ENCODE measurements around the gene PLEKHG4B.
"Not testable (repeated sequence)": the region's sequence is repeated elsewhere in the genome, so short reads cannot be mapped to it uniquely, and the experiment has no call there.

The PLEKHG4B gene

GRCh38 chr5:161803-162110 is 69.8 kb downstream of the PLEKHG4B start:
- no peaks in the 10 kb centered on the region for H3K4me1 ChIP-seq (ENCODE audit: control insufficient read depth, insufficient read depth, low read length)
- no peak for DNase-seq (ENCODE audit: low read depth)
- H3K4me3 ChIP-seq (ENCODE audit: low read length): no peak overlapping the region
- peaks cover 14% of the 10 kb centered on the region for H3K27me3 ChIP-seq (replicated peaks; ENCODE audit: control insufficient read depth, insufficient read depth, low read length)
- H3K9ac ChIP-seq (ENCODE audit: low read length): no peak overlapping the region
- no peaks in the 10 kb centered on the region for H3K9me3 ChIP-seq (ENCODE audit: control insufficient read depth, low read length)
- no peaks in the 10 kb centered on the region for H3K36me3 ChIP-seq (ENCODE audit: control insufficient read depth, insufficient read depth, low read length, severe bottlenecking)

GRCh38 chr5:162190-162564 is 70.2 kb downstream of the PLEKHG4B start:
- no peak overlapping the region for H3K9ac ChIP-seq (ENCODE audit: low read length)
- no peak overlapping the region for H3K4me3 ChIP-seq (ENCODE audit: low read length)
- no peaks in the 10 kb centered on the region for H3K9me3 ChIP-seq (ENCODE audit: control insufficient read depth, low read length)
- no peak for DNase-seq (ENCODE audit: low read depth)
- peaks cover 14% of the 10 kb centered on the region for H3K27me3 ChIP-seq (replicated peaks; ENCODE audit: control insufficient read depth, insufficient read depth, low read length)
- no peaks in the 10 kb centered on the region for H3K4me1 ChIP-seq (ENCODE audit: control insufficient read depth, insufficient read depth, low read length)
- no peaks in the 10 kb centered on the region for H3K36me3 ChIP-seq (ENCODE audit: control insufficient read depth, insufficient read depth, low read length, severe bottlenecking)

DNA sequence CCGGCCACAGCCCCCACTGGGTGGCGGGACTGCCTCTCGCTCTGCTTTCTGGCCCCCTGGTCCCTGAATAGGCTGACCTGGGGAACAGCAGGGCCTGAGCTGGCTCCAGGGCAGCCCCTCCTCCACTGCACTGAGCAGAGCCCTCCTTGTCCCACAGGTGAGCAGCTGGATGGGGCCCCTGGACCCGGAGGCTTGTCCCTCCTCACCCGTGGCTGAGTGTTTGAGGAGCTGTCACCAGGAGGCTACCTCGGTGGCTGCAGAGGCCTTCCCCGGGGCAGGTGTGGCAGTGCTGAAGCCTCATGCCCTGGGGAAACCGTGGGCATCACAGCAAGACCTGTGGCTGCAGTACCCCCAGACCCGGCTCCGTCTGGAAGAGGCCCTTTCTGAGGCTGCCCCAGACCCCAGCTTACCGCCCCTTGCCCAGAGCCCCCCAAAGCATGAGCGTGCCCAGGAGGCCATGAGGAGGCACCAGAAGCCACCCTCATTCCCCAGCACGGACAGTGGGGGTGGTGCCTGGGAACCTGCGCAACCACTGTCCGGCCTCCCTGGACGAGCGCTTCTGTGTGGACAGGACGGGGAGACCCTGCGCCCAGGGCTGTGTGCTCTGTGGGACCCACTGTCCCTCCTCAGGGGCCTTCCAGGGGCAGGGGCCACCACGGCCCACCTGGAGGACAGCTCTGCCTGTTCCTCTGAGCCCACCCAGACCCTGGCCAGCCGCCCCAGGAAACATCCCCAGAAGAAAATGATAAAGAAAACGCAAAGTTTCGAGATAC is 70.8 kb downstream of the PLEKHG4B start:
- no peaks in the 10 kb centered on the region for H3K36me3 ChIP-seq (ENCODE audit: control insufficient read depth, insufficient read depth, low read length, severe bottlenecking)
- H3K9me3 ChIP-seq (ENCODE audit: control insufficient read depth, low read length): no peaks in the 10 kb centered on the region
- no peaks in the 10 kb centered on the region for H3K4me1 ChIP-seq (ENCODE audit: control insufficient read depth, insufficient read depth, low read length)
- no peak for DNase-seq (ENCODE audit: low read depth)
- H3K4me3 ChIP-seq (ENCODE audit: low read length): no peak overlapping the region
- peaks cover 14% of the 10 kb centered on the region for H3K27me3 ChIP-seq (replicated peaks; ENCODE audit: control insufficient read depth, insufficient read depth, low read length)
- H3K9ac ChIP-seq (ENCODE audit: low read length): no peak overlapping the region

DNA sequence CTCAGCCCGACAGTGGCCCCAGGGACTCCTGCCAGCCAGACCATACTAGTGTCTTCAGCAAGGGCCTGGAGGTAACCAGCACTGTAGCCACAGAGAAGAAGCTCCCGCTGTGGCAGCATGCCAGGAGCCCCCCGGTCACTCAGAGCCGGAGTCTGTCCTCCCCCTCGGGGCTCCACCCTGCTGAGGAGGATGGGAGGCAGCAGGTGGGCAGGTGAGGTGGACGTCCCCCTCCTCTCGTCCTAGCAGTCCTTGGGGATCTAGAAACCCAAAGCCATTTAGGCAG is 71.3 kb downstream of the PLEKHG4B start:
- DNase-seq (ENCODE audit: low read depth): no peak
- Histone ChIP-seq H3K9me3 (ENCODE audit: control insufficient read depth, low read length) (no peaks in the 10 kb centered on the region), H3K9ac (ENCODE audit: low read length) (no peak overlapping the region), H3K4me3 (ENCODE audit: low read length) (no peak overlapping the region), H3K4me1 (ENCODE audit: control insufficient read depth, insufficient read depth, low read length) (peaks cover 2% of the 10 kb centered on the region), H3K36me3 (ENCODE audit: control insufficient read depth, insufficient read depth, low read length, severe bottlenecking) (no peaks in the 10 kb centered on the region), H3K27me3 (replicated peaks; ENCODE audit: control insufficient read depth, insufficient read depth, low read length) (peaks cover 14% of the 10 kb centered on the region)

- no peak for DNase-seq (ENCODE audit: low read depth)
- Histone ChIP-seq H3K9me3 (ENCODE audit: control insufficient read depth, low read length) (no peaks in the 10 kb centered on the region), H3K27me3 (replicated peaks; ENCODE audit: control insufficient read depth, insufficient read depth, low read length) (peaks cover 10% of the 10 kb centered on the region), H3K36me3 (ENCODE audit: control insufficient read depth, insufficient read depth, low read length, severe bottlenecking) (no peaks in the 10 kb centered on the region), H3K4me1 (ENCODE audit: control insufficient read depth, insufficient read depth, low read length) (peaks cover 6% of the 10 kb centered on the region), H3K9ac (ENCODE audit: low read length) (no peak overlapping the region), H3K4me3 (ENCODE audit: low read length) (no peak overlapping the region)
Observed at GRCh38 chr5:163841-164240, 71.9 kb downstream of the PLEKHG4B start.

- DNase-seq (ENCODE audit: low read depth): no peak
Observed at GRCh38 chr5:164244-164643, 72.3 kb downstream of the PLEKHG4B start.

DNA sequence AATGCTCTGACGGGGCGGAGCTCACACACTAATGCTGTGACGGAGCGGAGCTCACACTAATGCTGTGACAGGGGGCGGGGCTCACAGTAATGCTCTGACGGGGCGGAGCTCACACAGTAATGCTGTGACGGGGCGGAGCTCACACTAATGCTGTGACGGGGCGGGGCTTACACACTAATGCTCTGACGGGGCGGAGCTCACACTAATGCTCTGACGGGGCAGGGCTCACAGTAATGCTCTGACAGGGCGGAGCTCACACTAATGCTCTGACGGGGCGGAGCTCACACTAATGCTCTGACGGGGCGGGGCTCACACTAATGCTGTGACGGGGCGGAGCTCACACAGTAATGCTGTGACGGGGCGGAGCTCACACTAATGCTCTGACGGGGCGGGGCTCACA is 72.8 kb downstream of the PLEKHG4B start:
- H3K9me3 ChIP-seq (ENCODE audit: control insufficient read depth, low read length); H3K36me3 ChIP-seq (ENCODE audit: control insufficient read depth, insufficient read depth, low read length, severe bottlenecking); H3K9ac ChIP-seq (ENCODE audit: low read length); DNase-seq (ENCODE audit: low read depth); H3K4me3 ChIP-seq (ENCODE audit: low read length); H3K4me1 ChIP-seq (ENCODE audit: control insufficient read depth, insufficient read depth, low read length): not testable (repeated sequence)
- peaks cover 10% of the 10 kb centered on the region for H3K27me3 ChIP-seq (replicated peaks; ENCODE audit: control insufficient read depth, insufficient read depth, low read length)

More at GRCh38 chr5:164244-164643, 72.3 kb downstream of the PLEKHG4B start:
- Histone ChIP-seq H3K36me3 (ENCODE audit: control insufficient read depth, insufficient read depth, low read length, severe bottlenecking) (no peaks in the 10 kb centered on the region), H3K4me1 (ENCODE audit: control insufficient read depth, insufficient read depth, low read length) (peaks cover 6% of the 10 kb centered on the region), H3K9me3 (ENCODE audit: control insufficient read depth, low read length) (no peaks in the 10 kb centered on the region), H3K27me3 (replicated peaks; ENCODE audit: control insufficient read depth, insufficient read depth, low read length) (peaks cover 10% of the 10 kb centered on the region), H3K4me3 (ENCODE audit: low read length) (no peak overlapping the region), H3K9ac (ENCODE audit: low read length) (no peak overlapping the region)

DNA sequence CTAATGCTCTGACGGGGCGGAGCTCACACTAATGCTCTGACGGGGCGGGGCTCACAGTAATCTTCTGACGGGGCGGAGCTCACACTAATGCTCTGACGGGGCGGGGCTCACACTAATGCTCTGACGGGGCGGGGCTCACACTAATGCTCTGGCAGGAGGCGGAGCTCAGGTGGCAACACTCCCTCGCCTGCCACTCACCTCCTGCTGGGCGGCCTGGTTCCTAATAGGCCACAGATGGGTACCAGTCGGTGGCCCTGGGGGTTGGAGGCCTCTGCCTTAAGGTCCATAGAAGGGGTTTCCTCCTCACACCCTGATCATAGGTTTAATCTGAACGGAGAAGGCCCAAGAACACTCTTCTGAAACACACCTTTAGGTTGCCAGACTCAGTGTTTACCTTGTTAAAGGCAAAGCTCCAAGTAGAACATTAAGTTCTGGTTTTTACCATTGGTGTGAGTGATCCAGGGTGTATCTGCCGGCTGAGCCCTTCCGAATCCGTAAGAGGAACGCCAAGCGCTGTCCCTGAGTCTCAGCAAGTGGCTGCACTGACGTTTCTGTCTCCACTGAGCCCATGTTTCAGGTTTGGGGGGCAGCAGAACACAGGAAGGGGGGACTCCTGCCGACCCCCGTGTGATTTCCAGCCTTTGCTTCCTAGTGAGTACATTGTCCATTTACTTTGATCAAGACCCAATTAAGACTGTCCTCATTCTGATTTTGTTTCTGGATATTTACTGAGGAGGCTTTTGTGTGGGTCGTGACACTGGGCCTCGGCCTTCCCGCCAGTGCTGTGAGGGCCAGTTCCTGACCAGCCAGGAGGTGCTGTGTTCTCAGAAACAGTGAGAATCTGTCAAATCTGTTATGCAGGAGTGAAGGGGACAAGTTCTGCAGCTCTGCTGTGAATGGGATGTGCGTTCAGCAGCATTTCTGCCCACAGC is 74.7 kb downstream of the PLEKHG4B start:
- no peak for DNase-seq (ENCODE audit: low read depth)
- Histone ChIP-seq H3K27me3 (replicated peaks; ENCODE audit: control insufficient read depth, insufficient read depth, low read length) (peaks cover 3% of the 10 kb centered on the region), H3K9me3 (ENCODE audit: control insufficient read depth, low read length) (no peaks in the 10 kb centered on the region), H3K9ac (ENCODE audit: low read length) (no peak overlapping the region), H3K4me3 (ENCODE audit: low read length) (no peak overlapping the region), H3K4me1 (ENCODE audit: control insufficient read depth, insufficient read depth, low read length) (peaks cover 6% of the 10 kb centered on the region), H3K36me3 (ENCODE audit: control insufficient read depth, insufficient read depth, low read length, severe bottlenecking) (no peaks in the 10 kb centered on the region)

DNA sequence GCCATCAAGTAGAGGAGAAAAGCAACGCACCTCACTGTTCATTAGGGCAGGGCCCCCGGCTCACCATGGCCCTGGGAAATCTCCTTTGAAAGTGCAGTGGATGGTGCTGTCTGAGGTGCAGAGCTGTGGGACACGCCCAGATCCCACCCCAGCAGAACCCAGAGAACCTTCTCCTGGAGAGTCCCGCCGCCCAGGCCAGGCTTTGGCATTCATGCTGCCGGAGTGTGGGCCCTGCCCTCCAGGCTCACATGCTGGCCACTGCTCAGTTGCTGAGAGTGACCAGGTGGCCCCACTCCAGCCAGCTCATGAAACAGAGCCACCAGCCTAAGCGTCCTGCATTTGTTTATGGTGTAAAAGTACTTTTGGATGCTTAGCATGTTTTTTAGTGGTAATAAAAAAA is 75.5 kb downstream of the PLEKHG4B start:
- H3K4me1 ChIP-seq (ENCODE audit: control insufficient read depth, insufficient read depth, low read length): peaks cover 6% of the 10 kb centered on the region
- DNase-seq (ENCODE audit: low read depth): no peak
- H3K36me3 ChIP-seq (ENCODE audit: control insufficient read depth, insufficient read depth, low read length, severe bottlenecking): no peaks in the 10 kb centered on the region

DNA sequence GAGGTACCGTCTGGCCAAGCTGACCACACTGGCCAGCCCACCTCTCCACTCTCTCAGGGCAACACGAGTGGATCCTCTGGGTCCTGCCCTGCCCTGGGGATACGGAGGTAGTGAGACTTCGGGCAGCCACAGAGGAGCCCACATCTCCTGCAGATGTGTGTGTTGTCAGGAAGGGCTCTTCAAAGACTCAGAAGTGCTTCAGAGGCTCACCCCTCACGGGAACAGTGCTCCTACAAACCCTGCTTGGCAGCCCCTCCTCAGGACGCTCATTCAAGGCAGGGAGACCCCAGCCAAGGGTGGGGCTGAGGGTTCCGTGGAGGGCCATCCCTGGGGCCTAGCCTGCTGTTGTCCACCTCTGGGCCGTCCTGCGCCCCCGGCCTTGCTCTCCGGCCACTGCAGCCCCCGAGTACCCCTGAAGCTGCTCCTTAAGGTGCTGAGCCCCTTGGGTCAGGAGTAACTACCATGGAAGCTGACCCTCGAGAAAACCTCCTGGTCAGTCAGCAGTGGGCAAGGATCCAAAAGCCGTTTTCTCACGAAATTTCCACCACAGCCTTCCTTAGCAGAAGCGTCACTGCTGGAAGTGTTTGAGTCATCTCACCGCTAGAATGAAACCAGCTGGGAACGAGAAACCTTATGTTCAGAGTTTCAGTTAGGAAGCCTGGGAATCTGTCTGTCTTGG is 76.2 kb downstream of the PLEKHG4B start:
- H3K4me1 ChIP-seq (ENCODE audit: control insufficient read depth, insufficient read depth, low read length): peaks cover 6% of the 10 kb centered on the region
- H3K9ac ChIP-seq (ENCODE audit: low read length): no peak overlapping the region
- H3K27me3 ChIP-seq (replicated peaks; ENCODE audit: control insufficient read depth, insufficient read depth, low read length): peaks cover 10% of the 10 kb centered on the region
- no peaks in the 10 kb centered on the region for H3K36me3 ChIP-seq (ENCODE audit: control insufficient read depth, insufficient read depth, low read length, severe bottlenecking)
- no peak overlapping the region for H3K4me3 ChIP-seq (ENCODE audit: low read length)
- H3K9me3 ChIP-seq (ENCODE audit: control insufficient read depth, low read length): no peaks in the 10 kb centered on the region
- DNase-seq (ENCODE audit: low read depth): peak; percentile 94

More for the DNA sequence above, 75.5 kb downstream of the PLEKHG4B start:
- peaks cover 7% of the 10 kb centered on the region for H3K27me3 ChIP-seq (replicated peaks; ENCODE audit: control insufficient read depth, insufficient read depth, low read length)
- no peaks in the 10 kb centered on the region for H3K9me3 ChIP-seq (ENCODE audit: control insufficient read depth, low read length)
- H3K4me3 ChIP-seq (ENCODE audit: low read length): no peak overlapping the region
- no peak overlapping the region for H3K9ac ChIP-seq (ENCODE audit: low read length)

DNA sequence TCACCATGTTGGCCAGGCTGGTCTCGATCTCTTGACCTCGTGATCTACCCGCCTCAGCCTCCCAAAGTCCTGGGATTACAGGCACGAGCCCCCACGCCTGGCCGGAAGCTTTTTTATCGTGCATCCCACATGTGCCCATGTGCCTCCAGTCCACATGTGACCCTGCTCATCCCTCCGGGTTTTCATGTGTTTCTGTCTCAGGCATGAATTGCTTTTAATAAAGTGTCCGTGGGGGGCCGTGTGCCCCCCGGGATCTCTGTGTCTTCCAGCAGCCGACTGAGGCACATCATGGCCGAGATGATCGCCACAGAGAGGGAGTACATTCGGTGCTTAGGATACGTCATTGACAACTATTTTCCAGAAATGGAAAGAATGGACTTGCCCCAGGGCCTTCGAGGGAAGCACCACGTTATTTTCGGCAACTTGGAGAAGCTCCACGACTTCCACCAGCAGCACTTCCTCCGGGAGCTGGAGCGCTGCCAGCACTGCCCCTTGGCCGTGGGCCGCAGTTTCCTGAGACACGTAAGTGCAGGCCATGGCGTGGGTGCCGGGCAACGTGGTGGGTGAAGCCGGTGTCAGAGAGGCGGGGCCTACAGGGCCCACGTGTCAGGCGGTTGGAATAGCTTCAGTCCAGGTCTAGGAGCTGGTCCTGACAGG is 77.2 kb downstream of the PLEKHG4B start:
- no peaks in the 10 kb centered on the region for H3K9me3 ChIP-seq (ENCODE audit: control insufficient read depth, low read length)
- peaks cover 7% of the 10 kb centered on the region for H3K27me3 ChIP-seq (replicated peaks; ENCODE audit: control insufficient read depth, insufficient read depth, low read length)
- no peak overlapping the region for H3K9ac ChIP-seq (ENCODE audit: low read length)
- peak; percentile 85 for DNase-seq (ENCODE audit: low read depth)
- H3K36me3 ChIP-seq (ENCODE audit: control insufficient read depth, insufficient read depth, low read length, severe bottlenecking): no peaks in the 10 kb centered on the region
- H3K4me1 ChIP-seq (ENCODE audit: control insufficient read depth, insufficient read depth, low read length): peaks cover 6% of the 10 kb centered on the region
- no peak overlapping the region for H3K4me3 ChIP-seq (ENCODE audit: low read length)

All from adipocyte (in vitro differentiated cells).